NCI-H2029 treated with DMSO at 0.1 percent for 48 hours (cell line): Measurements from ENCODE around the gene ALX4.

Experiments used
- DNase-seq: peaks from one replicate; lab custom pipeline; 2025; lab: John Stamatoyannopoulos, UW

The ALX4 gene

GRCh38 chr11:44267750-44268613 is 42.0 kb downstream of the ALX4 start:
- no peak for DNase-seq

DNA sequence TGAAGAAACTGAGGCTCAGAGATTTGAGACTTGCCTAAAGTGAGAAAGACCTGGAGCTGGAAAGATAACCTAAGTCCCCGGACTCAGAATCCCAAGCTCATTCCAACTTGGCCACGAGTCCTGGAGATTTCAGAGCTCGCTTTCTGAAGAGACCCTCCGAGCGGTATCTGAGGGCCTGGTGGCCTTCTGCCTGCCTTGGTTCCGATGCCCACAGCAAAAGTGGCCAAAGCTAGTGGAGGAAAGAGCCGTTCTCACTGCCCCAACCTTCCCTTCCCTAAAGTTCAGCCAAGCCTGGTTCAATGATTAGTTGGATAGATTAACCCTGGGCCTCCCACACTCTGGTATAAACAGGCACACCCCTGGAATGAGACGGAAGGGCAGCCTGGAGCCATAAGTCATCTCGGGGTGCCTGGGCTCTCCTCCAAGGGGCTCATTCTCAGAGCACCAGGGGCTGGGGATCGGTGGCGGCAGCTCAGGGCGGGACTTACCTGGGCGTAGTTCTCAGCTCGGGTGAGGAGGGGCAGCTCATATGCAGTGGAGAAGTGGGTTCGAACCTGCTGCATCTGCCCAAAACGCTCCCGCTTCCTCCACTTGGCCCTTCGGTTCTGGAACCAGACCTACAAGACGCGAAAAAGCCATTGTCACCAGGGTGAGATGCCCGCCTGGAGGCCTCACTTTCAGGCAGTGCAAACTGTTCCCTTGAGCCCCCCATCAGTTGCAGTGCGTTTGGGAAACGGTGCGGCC is 42.8 kb downstream of the ALX4 start:
- DNase-seq = no peak

- DNase-seq = no peak
Measured at GRCh38 chr11:44266056-44266780, 43.7 kb downstream of the ALX4 start.

DNA sequence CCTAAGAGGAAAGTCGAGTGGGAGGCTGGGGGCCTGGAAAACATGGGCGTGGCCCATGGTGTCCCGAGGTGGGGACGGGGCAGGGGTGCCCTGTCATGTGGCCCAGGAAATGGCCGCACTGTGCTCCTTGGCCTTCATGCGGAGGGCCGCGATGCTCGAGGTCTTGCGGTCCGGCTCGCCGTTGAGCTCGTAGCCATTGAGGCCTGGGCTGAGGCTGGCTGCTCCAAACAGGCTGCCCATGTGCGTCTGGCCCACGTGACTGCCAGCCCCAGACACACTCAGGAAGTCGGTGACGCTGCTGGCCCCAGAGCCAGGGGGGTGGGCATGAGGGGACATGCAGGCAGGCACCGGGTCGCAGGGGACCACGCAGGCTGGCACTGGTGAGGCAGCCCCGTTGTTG is 45.2 kb downstream of the ALX4 start:
- DNase-seq = no peak

- no peak for DNase-seq
Measured at GRCh38 chr11:44264438-44264749, 45.5 kb downstream of the ALX4 start.

GRCh38 chr11:44263738-44264437 is 46.1 kb downstream of the ALX4 start:
- no peak for DNase-seq

- DNase-seq = no peak
Measured at GRCh38 chr11:44261800-44262591, 47.9 kb downstream of the ALX4 start.

GRCh38 chr11:44260081-44260480 is 49.9 kb downstream of the ALX4 start:
- no peak for DNase-seq

DNA sequence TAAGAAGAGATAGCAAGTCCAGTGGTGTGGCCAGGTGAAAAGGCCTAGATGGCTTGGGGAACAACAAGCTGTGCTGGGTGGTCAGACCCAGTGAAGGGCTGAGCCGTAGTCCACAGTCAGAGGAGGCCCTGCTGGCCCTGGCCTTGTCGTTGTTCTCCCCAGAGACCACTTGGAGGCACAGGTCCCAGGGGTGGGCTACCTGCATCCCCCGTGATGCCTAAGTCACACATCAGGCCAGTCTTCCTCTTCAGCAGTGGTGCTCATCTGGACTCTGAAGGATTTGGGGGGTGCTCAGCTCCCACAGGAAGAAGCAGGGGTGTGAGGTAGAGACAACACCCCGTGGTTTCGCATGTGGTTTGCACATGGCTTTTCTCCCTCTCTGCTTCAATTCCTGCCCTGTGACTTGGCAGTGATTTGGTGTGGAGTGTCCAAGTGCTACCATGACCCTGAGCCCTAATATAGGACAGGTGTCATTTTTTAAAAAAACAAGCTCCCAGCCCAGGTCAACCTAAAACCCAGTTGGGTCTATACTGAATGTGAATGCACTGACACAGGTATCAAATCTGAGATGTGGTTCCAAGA is 51.0 kb downstream of the ALX4 start:
- DNase-seq = no peak

- no peak for DNase-seq
Measured at GRCh38 chr11:44258190-44258489, 51.8 kb downstream of the ALX4 start.

DNA sequence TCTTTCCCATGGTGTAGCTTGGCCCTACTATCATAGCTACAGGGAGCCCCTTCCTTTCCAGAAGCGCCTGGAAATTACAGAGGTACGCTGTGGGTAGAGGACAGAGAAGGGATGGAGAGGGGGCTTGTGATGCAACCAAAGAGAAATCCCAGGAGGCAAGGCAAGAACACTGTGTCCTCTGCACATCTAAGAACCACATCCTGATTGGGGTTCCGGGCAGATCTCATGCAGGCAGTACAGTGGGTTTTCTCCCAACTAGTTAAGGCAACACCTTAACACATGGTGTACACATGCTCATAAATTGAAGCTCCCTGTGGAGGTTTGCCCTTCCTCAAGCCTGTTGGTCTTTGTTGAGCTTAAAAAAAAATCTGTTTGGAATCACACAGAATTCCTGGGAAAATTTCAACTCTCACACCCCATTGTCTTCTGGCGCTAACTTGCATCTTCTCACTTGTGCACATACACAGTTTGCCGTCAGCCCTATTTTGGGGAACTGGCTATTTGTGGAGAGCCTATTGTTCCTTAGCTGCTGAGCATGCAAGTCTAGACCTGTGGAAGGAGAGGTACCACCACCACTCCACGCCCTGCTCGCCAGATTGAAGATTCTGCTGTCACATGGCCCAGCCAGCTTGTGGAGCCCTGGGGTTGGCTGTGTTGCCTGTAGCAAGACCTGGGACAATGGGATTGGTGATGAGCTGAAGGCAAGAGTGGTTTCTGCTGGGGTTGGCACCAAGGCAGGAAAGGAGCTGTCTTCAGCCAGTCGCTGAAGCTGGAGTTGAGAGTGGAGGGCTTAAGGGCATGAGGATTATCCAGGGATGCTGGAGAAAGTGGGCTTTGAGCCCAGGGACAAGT is 52.4 kb downstream of the ALX4 start:
- no peak for DNase-seq

- DNase-seq = no peak
Measured at GRCh38 chr11:44256673-44257291, 53.2 kb downstream of the ALX4 start.

- no peak for DNase-seq
Measured at GRCh38 chr11:44255406-44256071, 54.4 kb downstream of the ALX4 start.

- DNase-seq = no peak
Measured at GRCh38 chr11:44252999-44253602, 56.8 kb downstream of the ALX4 start.

DNA sequence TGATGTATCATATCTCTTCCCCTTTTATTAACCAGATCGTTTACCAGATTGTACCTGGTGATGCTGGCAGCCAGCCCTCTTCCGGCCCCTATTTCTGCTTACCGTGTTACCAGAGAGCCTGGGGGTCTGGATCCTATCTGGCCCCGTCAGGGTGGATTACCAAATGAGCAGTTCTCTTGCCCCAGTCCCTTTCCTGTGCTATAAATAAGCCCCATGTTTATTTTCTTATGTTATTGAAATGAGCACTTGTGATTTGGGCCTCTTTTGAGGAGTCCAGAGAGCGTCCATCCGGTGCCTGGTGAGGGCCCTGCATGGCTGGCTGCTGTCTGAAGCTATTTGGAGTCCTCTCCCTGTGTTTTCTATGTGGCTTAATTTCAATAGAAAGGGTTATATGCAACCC is 59.5 kb downstream of the ALX4 start:
- DNase-seq = no peak

DNA sequence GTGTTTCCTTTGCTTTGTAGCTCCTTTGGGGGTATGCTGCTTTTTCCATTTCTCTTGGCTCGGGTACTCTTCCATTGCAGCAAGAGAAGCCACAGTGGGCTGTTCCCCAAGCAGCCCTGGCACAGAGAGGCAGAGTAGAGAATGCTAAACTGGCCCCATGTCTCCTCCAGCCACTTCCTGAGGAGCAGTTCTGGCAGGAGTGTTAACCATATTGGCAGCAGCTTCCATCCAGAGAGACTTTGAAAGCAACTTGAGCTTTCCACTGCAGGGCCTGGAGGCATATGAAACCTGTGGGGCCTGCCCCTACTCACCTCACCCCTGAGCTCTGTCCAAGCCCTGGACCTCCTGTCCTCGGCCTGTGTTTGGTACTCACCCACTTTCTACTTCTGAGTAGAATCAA is 61.8 kb downstream of the ALX4 start:
- no peak for DNase-seq

- no peak for DNase-seq
Measured at GRCh38 chr11:44247508-44247907, 62.4 kb downstream of the ALX4 start.

- DNase-seq = no peak
Measured at GRCh38 chr11:44246726-44247125, 63.2 kb downstream of the ALX4 start.
